SK-N-SH (cell line): ENCODE results near the gene RITA1. TPM values are rescaled to one million over a fixed set of nuclear protein-coding genes. Genes with fewer than 3 reads are reported as not detected.

Experiments
- CTCF ChIA-PET: fragments of 300-600, 350-600 bp; formaldehyde crosslinking; extraction: SDS; loops from one replicate; lab custom pipeline; 2021; lab: Yijun Ruan, JAX
- POLR2A ChIA-PET: fragments of 350-600 bp; sonication (Branson Sonifier 250); formaldehyde crosslinking; extraction: SDS; loops from one replicate; lab custom pipeline; 2020; ENCODE audit warnings: antibody characterized with exemption, inconsistent platforms; lab: Yijun Ruan, JAX
- DNase-seq: peaks from one replicate; pipeline ENCODE4 v3.0.0; 2012
- H2AFZ ChIP-seq: fragments of 200-600 bp; sonication (generic); 2 replicates; pipeline ENCODE4 v1.8.1; 2016; ENCODE audit warnings: antibody characterized with exemption, mild to moderate bottlenecking, low read depth
- H3F3A ChIP-seq: fragments of 200-600 bp; sonication (generic); replicated peaks from 2 replicates; pipeline ENCODE3; 2016; ENCODE audit warnings: antibody characterized with exemption, mild to moderate bottlenecking; ENCODE audit not compliant: insufficient read depth
- H3K27ac ChIP-seq, 2 experiments: fragments of 200-500 bp in 1 of 2; fragments of 200-600 bp in 1 of 2; sonication (Bioruptor generic) in 1 of 2; sonication (generic), shearing (Covaris generic) in 1 of 2; 2 replicates each; pipeline versions ENCODE4 v1.5.1 to v1.6.1; 2014 to 2016; ENCODE audit warnings: low read depth in 2 of 2, inconsistent platforms in 1 of 2, low read length in 1 of 2, mild to moderate bottlenecking in 1 of 2, mixed read lengths in 1 of 2
- H3K27me3 ChIP-seq: fragments of 200-600 bp; sonication (generic), shearing (Covaris generic); 2 replicates; pipeline ENCODE4 v1.6.1; 2016; ENCODE audit warnings: mixed run types; ENCODE audit not compliant: insufficient read depth
- H3K36me3 ChIP-seq, 2 experiments: fragments of 200-500 bp in 1 of 2; fragments of 200-600 bp in 1 of 2; sonication (Bioruptor generic) in 1 of 2; sonication (generic) in 1 of 2; replicated peaks in 1 of 2; 2 replicates each; pipeline versions ENCODE3 to v1.5.1; 2014 to 2016; ENCODE audit warnings: low read length in 1 of 2, mild to moderate bottlenecking in 1 of 2; ENCODE audit not compliant: insufficient read depth in 2 of 2, control insufficient read depth in 1 of 2
- H3K4me1 ChIP-seq, 2 experiments: fragments of 200-500 bp in 1 of 2; fragments of 200-600 bp in 1 of 2; sonication (Bioruptor generic) in 1 of 2; sonication (generic), shearing (Covaris generic) in 1 of 2; 2 replicates each; pipeline versions ENCODE4 v1.5.1 to v1.6.1; 2014 to 2016; ENCODE audit warnings: low read depth in 1 of 2, low read length in 1 of 2, mixed run types in 1 of 2; ENCODE audit not compliant: insufficient read depth in 2 of 2, control insufficient read depth in 1 of 2
- H3K4me2 ChIP-seq: fragments of 200-600 bp; sonication (generic), shearing (Covaris generic); 2 replicates; pipeline ENCODE4 v1.6.1; 2017; ENCODE audit warnings: mixed run types
- H3K4me3 ChIP-seq, 2 experiments: fragments of 200-500 bp in 1 of 2; fragments of 200-600 bp in 1 of 2; sonication (Bioruptor generic) in 1 of 2; sonication (generic), shearing (Covaris generic) in 1 of 2; 2 replicates each; pipeline versions ENCODE4 v1.5.1 to v1.8.1; 2014 to 2016; ENCODE audit warnings: low read depth in 2 of 2, inconsistent platforms in 1 of 2, low read length in 1 of 2, mild to moderate bottlenecking in 1 of 2, mixed read lengths in 1 of 2, moderate library complexity in 1 of 2
- H3K79me2 ChIP-seq: fragments of 200-600 bp; sonication (generic); 2 replicates; pipeline ENCODE4 v1.8.1; 2017; ENCODE audit warnings: mild to moderate bottlenecking; ENCODE audit not compliant: insufficient read depth
- H3K9ac ChIP-seq: fragments of 200-600 bp; sonication (generic); 2 replicates; pipeline ENCODE4 v1.6.1; 2017; ENCODE audit warnings: mixed run types
- H3K9me2 ChIP-seq: fragments of 200-600 bp; sonication (generic); 2 replicates; pipeline ENCODE4 v1.6.1; 2017; ENCODE audit warnings: mixed run types
- H3K9me3 ChIP-seq: fragments of 200-600 bp; sonication (generic); 2 replicates; pipeline ENCODE4 v1.6.1; 2017; ENCODE audit warnings: mixed run types, mild to moderate bottlenecking, moderate library complexity
- H4K20me1 ChIP-seq: fragments of 200-600 bp; sonication (generic); 2 replicates; pipeline ENCODE4 v1.6.1; 2017; ENCODE audit warnings: mild to moderate bottlenecking, mixed run types; ENCODE audit not compliant: insufficient read depth
- EP300 ChIP-seq, 2 experiments: IDR thresholded peaks; 2 replicates each; pipeline versions ENCODE4 v1.4.0 to v1.6.1; 2012; ENCODE audit warnings: borderline replicate concordance in 1 of 2, low read depth in 1 of 2, low read length in 1 of 2
- EZH2phosphoT487 ChIP-seq: fragments of 200-600 bp; sonication (generic); IDR thresholded peaks from 2 replicates; pipeline ENCODE4 v1.6.1; 2017; ENCODE audit warnings: low read depth, mixed run types, mild to moderate bottlenecking, antibody characterized with exemption, moderate library complexity, borderline replicate concordance
- FOSL2 ChIP-seq: IDR thresholded peaks from 2 replicates; pipeline ENCODE4 v1.4.0; 2012; ENCODE audit warnings: low read depth, mild to moderate bottlenecking, moderate library complexity, borderline replicate concordance
- FOXJ3 ChIP-seq: sonication (generic); formaldehyde crosslinking; IDR thresholded peaks from 2 replicates; pipeline ENCODE4 v1.5.1; 2020; ENCODE audit warnings: mild to moderate bottlenecking, missing genetic modification reagents
- JUND ChIP-seq: IDR thresholded peaks from 2 replicates; pipeline ENCODE4 v1.4.0; 2012
- MEF2A ChIP-seq: IDR thresholded peaks from 2 replicates; pipeline ENCODE4 v1.4.0; 2012; ENCODE audit warnings: low read depth, borderline replicate concordance
- NFIC ChIP-seq: IDR thresholded peaks from 2 replicates; pipeline ENCODE4 v1.4.0; 2012; ENCODE audit warnings: borderline replicate concordance
- NRF1 ChIP-seq: IDR thresholded peaks from 2 replicates; pipeline ENCODE4 v1.6.1; 2012; ENCODE audit warnings: low read depth, mild to moderate bottlenecking, low read length
- POLR2AphosphoS5 ChIP-seq: IDR thresholded peaks from 2 replicates; pipeline ENCODE4 v1.6.1; 2012; ENCODE audit warnings: low read depth, low read length
- SMC3 ChIP-seq: IDR thresholded peaks from 2 replicates; pipeline ENCODE4 v1.6.1; 2012; ENCODE audit warnings: low read depth, low read length, improper control_type of control experiment
- TCF12 ChIP-seq: IDR thresholded peaks from 2 replicates; pipeline ENCODE4 v1.4.0; 2012
- WGBS: methylation state at CpG from one replicate; pipeline ENCODE4 v1.1.6; 2017; ENCODE audit warnings: low lambda C conversion rate; 5-methylcytosine and 5-hydroxymethylcytosine counted together
- polyA plus RNA-seq, 3 experiments: library from polyadenylated mRNA; depleted of rRNA; stranded (reverse); fragments of >200 nt; gene quantifications; 2 replicates each; pipeline ENCODE4 v1.2.3, GENCODE V29; 2012
- TF ChIP-seq, protein P1 (sequence below): IDR thresholded peaks from 2 replicates; pipeline ENCODE4 v1.4.0; 2012; ENCODE audit warnings: low read depth
- TF ChIP-seq, protein P2 (sequence below): fragments of 150-350 bp; IDR thresholded peaks from 2 replicates; pipeline ENCODE4 v1.6.1; 2016; ENCODE audit warnings: mild to moderate bottlenecking, low read depth, low read length
- TF ChIP-seq, protein P3 (sequence below): IDR thresholded peaks from 2 replicates; pipeline ENCODE4; 2012

Gene RITA1
- polyA plus RNA-seq, 1 of the 3 experiments (the other 2 are of a cell fraction) = 21.1 TPM

DNA sequence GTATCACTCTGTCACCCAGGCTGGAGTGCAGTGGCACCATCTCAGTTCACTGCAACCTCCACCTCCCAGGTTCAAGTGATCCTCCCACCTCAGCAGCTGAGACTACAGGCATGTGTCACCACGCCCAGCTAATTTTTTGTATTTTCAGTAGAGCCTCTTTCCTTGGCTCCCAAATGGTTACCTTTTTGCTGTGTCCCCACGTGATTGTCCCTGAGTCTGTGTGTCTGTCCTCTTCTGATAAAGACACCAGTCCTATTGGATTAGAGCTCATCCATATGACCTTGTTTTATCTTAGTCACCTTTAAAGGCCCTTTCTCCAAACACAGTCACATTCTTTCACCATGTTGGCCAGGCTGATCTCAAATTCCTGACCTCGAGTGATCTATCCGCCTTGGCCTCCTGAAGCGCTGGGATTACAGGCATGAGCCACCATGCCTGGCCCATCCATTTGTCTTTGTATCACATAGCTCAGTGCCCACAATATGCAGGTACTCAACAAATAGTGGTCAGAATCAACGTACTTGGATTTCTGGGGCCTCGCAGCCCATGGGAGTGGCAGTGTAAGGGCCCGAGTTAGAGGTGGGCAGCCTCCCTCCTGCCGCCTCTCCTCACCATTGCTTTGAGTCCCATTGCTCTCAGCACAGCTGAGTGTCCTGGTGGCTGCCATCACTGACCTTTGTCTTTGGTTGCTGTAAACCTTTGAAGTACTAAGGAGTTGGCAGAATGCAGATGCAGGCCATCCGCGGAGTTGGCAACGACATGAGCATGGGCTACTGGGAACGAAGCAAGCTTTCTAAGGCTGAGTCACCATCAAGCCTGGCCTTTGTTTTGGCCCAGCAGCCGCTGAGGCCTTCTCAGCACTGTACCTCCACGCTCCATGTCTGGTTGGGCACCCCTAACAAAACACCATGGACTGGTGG is 45.1 kb downstream of the RITA1 start:
- DNase-seq = no peak
- Histone ChIP-seq H3K4me3 (no peak overlapping the region), H3K9ac (no peak overlapping the region), H3K27me3 (no peaks in the 10 kb centered on the region), H3F3A (peaks cover 3% of the 10 kb centered on the region), H3K9me3 (no peaks in the 10 kb centered on the region), H4K20me1 (no peaks in the 10 kb centered on the region), H3K36me3 (peaks cover 4 to 8% of the 10 kb centered on the region in 2 experiments), H3K4me1 (peaks cover 2 to 5% of the 10 kb centered on the region in 2 experiments; a peak in 2 of 4 replicates), H3K4me2 (no peak overlapping the region), H3K9me2 (no peaks in the 10 kb centered on the region), H2AFZ (no peak overlapping the region), H3K79me2 (no peaks in the 10 kb centered on the region), H3K27ac (peak overlapping the region in 1 of 2 experiments; percentile 2; a peak in 1 of 4 replicates)
- WGBS = 97% methylated on average over 11 of the region's 15 CpGs
- ChIA-PET CTCF (interaction anchor here (1.4 to 1.6 kb wide), 2 partner anchors 15 to 33 kb away, joined by 3 to 4 read pairs; no protein-coding TSS in a partner anchor), POLR2A (interaction anchor here (0.6 kb wide), 1 partner anchor 34 kb away, joined by 3 read pairs; no protein-coding TSS in a partner anchor)
- TF ChIP-seq MEF2A (no peak), TCF12 (no peak), POLR2AphosphoS5 (no peak), EP300 (IDR thresholded peaks at IDR 0.05; ENCODE audit: borderline replicate concordance in 1 of 2, low read depth in 1 of 2, low read length in 1 of 2) (no peak), EZH2phosphoT487 (no peak), SMC3 (no peak)
- TF ChIP-seq, protein P1, sequence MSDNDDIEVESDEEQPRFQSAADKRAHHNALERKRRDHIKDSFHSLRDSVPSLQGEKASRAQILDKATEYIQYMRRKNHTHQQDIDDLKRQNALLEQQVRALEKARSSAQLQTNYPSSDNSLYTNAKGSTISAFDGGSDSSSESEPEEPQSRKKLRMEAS = no peak
- TF ChIP-seq, all 33 proteins: peak for 0

DNA sequence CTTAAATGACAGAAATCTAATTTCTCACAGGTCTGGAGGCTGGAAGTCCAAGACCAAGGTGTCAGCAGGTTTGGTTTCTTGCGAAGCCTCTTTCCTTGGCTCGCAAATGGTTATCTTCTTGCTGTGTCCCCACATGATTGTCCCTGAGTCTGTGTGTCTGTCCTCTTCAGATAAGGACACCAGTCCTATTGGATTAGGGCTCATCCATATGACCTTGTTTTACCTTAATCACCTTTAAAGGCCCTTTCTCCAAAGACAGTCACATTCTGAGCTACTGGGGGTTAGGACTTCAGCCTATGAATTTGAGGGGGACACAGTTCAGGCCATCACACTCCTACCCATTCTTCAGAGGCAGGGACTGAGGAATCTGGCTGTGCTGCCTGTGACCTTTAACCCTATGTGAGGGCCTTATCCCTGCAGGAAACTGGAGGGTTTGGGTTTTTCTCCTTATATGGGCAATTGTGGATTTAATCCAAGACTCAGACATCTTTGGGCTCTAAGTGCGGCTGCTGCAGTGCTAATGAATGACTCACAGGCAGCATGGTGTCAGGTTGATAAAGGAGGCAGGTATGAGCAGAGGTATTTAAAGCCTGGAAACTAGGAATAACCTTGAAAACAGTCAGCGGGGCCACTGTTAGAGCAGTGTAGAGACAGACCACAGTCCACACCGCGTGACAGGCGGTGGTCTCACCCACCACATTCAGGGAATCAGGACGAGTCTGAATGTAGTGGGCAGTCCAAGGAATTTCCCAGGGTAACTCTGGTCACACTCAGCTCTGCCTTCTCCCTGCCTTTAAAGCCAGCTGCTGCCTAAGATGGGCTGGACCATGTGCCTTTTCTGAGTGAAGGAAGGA is 45.9 kb downstream of the RITA1 start:
- H3K27me3 ChIP-seq = no peaks in the 10 kb centered on the region
- H3F3A ChIP-seq = peaks cover 3% of the 10 kb centered on the region
- 74% methylated on average over 8 of the region's 8 CpGs for WGBS
- peaks cover 4 to 8% of the 10 kb centered on the region in 2 experiments for H3K36me3 ChIP-seq
- H3K9me2 ChIP-seq = no peaks in the 10 kb centered on the region
- CTCF ChIA-PET = interaction anchor here (1.6 kb wide), 1 partner anchor 14 kb away, joined by 3 read pairs; no protein-coding TSS in a partner anchor
- no peaks in the 10 kb centered on the region for H3K79me2 ChIP-seq
- TF ChIP-seq FOSL2 (peak; percentile 62; the same call in 1 of the 2 replicates), NFIC (peak; percentile 12; the same call in 1 of the 2 replicates), POLR2AphosphoS5 (no peak), FOXJ3 (CRISPR knock-in tag) (no peak), NRF1 (no peak), JUND (0 out of 2 replicates have a peak, but pooled peaks have one; percentile 39), TCF12 (peak; percentile 31; the same call in 1 of the 2 replicates)
- TF ChIP-seq, protein P2, sequence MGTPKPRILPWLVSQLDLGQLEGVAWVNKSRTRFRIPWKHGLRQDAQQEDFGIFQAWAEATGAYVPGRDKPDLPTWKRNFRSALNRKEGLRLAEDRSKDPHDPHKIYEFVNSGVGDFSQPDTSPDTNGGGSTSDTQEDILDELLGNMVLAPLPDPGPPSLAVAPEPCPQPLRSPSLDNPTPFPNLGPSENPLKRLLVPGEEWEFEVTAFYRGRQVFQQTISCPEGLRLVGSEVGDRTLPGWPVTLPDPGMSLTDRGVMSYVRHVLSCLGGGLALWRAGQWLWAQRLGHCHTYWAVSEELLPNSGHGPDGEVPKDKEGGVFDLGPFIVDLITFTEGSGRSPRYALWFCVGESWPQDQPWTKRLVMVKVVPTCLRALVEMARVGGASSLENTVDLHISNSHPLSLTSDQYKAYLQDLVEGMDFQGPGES = no peak
- TF ChIP-seq, protein P3, sequence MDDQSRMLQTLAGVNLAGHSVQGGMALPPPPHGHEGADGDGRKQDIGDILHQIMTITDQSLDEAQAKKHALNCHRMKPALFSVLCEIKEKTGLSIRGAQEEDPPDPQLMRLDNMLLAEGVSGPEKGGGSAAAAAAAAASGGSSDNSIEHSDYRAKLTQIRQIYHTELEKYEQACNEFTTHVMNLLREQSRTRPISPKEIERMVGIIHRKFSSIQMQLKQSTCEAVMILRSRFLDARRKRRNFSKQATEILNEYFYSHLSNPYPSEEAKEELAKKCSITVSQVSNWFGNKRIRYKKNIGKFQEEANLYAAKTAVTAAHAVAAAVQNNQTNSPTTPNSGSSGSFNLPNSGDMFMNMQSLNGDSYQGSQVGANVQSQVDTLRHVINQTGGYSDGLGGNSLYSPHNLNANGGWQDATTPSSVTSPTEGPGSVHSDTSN = peak; percentile 43
- H3K9me3 ChIP-seq = no peaks in the 10 kb centered on the region
- H3K4me3 ChIP-seq = no peak overlapping the region
- no peak overlapping the region for H3K9ac ChIP-seq
- H3K4me1 ChIP-seq = peaks cover 2 to 5% of the 10 kb centered on the region in 2 experiments; a peak in 2 of 4 replicates
- no peak overlapping the region for H2AFZ ChIP-seq
- POLR2A ChIA-PET = interaction anchor here (0.6 kb wide), 1 partner anchor 33 kb away, joined by 3 read pairs; no protein-coding TSS in a partner anchor
- H3K4me2 ChIP-seq = no peak overlapping the region
- H3K27ac ChIP-seq = peak overlapping the region; percentile 7 to 60; a peak in 2 of 4 replicates
- DNase-seq = no peak
- no peaks in the 10 kb centered on the region for H4K20me1 ChIP-seq
